ENCODE measurements around the gene ITGA11. TPM values are rescaled to one million over a fixed set of nuclear protein-coding genes. Genes with fewer than 3 reads are reported as not detected.

Gene ITGA11
- polyA plus RNA-seq, 1 of the 3 experiments (the other 2 are of a cell fraction): 0.49 TPM

DNA sequence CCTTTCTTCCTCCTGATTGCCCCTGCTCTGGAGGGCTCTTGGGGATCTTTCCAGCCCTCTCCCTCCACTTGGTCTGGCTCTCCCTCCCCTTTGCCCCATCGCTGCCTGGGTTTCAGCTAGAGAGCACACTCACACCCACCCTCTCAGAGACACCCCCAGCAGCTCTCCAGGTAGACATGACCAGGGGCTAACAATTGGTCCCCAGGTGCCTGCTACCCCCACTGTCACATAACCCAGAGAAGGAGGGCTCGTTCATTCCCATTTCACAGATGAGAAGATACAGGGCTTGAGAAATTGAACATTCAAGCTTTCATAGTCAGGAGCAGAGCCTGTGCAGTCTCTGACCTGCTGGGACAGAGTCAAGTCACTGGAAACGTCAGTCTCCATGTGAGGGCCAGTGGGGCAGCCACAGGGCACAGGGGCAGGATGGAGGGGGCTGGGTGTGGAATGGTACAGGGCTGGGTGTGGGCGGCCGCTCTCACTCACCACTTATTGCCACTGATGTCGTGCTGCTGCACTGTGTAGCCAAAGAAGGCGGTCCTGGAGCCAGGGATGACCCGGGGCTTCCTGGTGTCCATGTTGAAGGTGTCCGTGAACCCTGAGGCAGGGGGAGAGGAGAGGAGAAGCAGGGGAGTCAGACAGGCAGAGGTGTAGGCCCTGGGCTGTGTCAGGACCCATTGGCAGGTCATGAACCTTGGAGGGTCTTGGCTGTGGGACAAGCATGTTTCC is 29.4 kb downstream of the ITGA11 start (continued):
- TF ChIP-seq, protein P1, sequence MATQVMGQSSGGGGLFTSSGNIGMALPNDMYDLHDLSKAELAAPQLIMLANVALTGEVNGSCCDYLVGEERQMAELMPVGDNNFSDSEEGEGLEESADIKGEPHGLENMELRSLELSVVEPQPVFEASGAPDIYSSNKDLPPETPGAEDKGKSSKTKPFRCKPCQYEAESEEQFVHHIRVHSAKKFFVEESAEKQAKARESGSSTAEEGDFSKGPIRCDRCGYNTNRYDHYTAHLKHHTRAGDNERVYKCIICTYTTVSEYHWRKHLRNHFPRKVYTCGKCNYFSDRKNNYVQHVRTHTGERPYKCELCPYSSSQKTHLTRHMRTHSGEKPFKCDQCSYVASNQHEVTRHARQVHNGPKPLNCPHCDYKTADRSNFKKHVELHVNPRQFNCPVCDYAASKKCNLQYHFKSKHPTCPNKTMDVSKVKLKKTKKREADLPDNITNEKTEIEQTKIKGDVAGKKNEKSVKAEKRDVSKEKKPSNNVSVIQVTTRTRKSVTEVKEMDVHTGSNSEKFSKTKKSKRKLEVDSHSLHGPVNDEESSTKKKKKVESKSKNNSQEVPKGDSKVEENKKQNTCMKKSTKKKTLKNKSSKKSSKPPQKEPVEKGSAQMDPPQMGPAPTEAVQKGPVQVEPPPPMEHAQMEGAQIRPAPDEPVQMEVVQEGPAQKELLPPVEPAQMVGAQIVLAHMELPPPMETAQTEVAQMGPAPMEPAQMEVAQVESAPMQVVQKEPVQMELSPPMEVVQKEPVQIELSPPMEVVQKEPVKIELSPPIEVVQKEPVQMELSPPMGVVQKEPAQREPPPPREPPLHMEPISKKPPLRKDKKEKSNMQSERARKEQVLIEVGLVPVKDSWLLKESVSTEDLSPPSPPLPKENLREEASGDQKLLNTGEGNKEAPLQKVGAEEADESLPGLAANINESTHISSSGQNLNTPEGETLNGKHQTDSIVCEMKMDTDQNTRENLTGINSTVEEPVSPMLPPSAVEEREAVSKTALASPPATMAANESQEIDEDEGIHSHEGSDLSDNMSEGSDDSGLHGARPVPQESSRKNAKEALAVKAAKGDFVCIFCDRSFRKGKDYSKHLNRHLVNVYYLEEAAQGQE (IDR thresholded peaks at IDR 0.05; ENCODE audit: low read depth, low read length): no peak
- TF ChIP-seq GATA2 (CRISPR knock-in tag; IDR thresholded peaks at IDR 0.05) (no peak), TEAD4 (IDR thresholded peaks at IDR 0.05; ENCODE audit: borderline replicate concordance, insufficient read depth) (no peak), TCF12 (IDR thresholded peaks at IDR 0.05) (no peak), SIN3A (IDR thresholded peaks at IDR 0.05; ENCODE audit: borderline replicate concordance, low read depth, low read length) (no peak)

DNA sequence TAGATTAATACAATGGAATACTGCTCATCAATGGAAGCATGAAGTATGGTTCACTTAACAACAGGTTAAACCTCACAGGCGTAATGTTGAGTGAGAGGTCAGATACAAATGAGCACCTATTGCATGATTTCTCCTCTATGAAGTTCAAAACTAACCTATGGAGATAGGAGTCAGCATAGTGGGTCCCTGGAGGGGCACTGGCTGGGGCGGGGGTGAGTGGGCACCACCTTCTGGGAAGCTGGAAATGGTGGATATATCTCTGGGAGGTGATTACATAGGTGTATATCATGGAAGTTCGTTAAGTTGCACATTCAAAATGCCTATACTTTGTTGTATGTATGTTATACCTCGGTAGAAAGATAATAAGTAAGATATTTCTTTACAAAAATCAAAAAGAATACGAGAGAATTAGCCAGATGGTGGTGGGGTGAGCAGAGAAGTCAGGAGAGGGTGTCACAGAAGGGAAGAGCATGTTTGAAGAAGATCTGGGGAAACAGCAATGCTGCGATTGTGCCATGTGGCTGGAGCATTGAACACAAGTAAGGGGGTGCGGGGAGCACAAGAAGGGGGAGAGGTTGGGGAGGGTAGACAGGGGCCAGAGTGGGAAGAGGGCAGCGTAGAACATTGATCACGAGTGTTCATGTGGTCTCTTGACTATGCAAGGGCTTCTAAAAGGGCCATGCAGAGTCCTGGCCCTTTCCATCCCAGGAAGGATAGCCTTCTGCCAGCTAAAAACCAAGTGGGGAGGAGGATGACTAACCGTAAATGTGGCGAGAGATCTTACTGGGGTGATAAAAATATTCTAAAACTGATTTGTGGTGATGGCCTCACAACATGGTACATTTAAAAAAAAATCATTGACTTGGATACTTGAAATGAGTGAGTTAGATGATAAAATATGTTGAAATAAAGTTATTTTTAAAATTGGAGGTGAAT is 30.2 kb downstream of the ITGA11 start:
- H2AFZ ChIP-seq (ENCODE audit: low read depth): no peak overlapping the region
- H3K4me1 ChIP-seq (ENCODE audit: control insufficient read depth in 1 of 2, insufficient read depth in 2 of 2, low read depth in 1 of 2, low read length in 1 of 2): no peaks in the 10 kb centered on the region
- H3K9me3 ChIP-seq: no peaks in the 10 kb centered on the region
- H3K4me3 ChIP-seq (ENCODE audit: low read depth in 2 of 2, low read length in 1 of 2): no peak overlapping the region
- TF ChIP-seq FOXJ3 (CRISPR knock-in tag; IDR thresholded peaks at IDR 0.05): no peak
- no peak for TF ChIP-seq GABPA (IDR thresholded peaks at IDR 0.05; ENCODE audit: low read depth)
- no peak for TF ChIP-seq RAD21 (IDR thresholded peaks at IDR 0.05; ENCODE audit: low read length)
- no peak for TF ChIP-seq USF2 (IDR thresholded peaks at IDR 0.05; ENCODE audit: borderline replicate concordance, low read depth, low read length)
- no peak for TF ChIP-seq TAF1 (IDR thresholded peaks at IDR 0.05; ENCODE audit: borderline replicate concordance, low read depth, low read length)
- no peak for TF ChIP-seq EZH2phosphoT487 (IDR thresholded peaks at IDR 0.05; ENCODE audit: borderline replicate concordance, low read depth)
- TF ChIP-seq JUND (IDR thresholded peaks at IDR 0.05): no peak
- TF ChIP-seq, protein P2, sequence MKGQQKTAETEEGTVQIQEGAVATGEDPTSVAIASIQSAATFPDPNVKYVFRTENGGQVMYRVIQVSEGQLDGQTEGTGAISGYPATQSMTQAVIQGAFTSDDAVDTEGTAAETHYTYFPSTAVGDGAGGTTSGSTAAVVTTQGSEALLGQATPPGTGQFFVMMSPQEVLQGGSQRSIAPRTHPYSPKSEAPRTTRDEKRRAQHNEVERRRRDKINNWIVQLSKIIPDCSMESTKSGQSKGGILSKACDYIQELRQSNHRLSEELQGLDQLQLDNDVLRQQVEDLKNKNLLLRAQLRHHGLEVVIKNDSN (IDR thresholded peaks at IDR 0.05; ENCODE audit: borderline replicate concordance, low read depth): no peak
- TF ChIP-seq MXI1 (IDR thresholded peaks at IDR 0.05; ENCODE audit: low read depth, low read length): no peak
- no peak for TF ChIP-seq TCF12 (IDR thresholded peaks at IDR 0.05)
- TF ChIP-seq SMC3 (IDR thresholded peaks at IDR 0.05; ENCODE audit: low read depth, low read length): no peak
- H3K27me3 ChIP-seq (ENCODE audit: insufficient read depth): no peaks in the 10 kb centered on the region
- H3K4me2 ChIP-seq: no peak overlapping the region
- 0 out of 2 replicates have a peak, but pooled peaks cover 3% of the 10 kb centered on the region for H3K9me2 ChIP-seq
- no peaks in the 10 kb centered on the region for H3K79me2 ChIP-seq (ENCODE audit: insufficient read depth)
- H4K20me1 ChIP-seq (ENCODE audit: insufficient read depth): no peaks in the 10 kb centered on the region
- no peaks in the 10 kb centered on the region for H3K36me3 ChIP-seq (replicated peaks in 1 of 2; ENCODE audit: control insufficient read depth in 1 of 2, insufficient read depth in 2 of 2, low read length in 1 of 2)
- ChIA-PET POLR2A (no interaction called here), CTCF (interaction anchor here (1.0 kb wide), 1 partner anchor 148 kb away, joined by 3 read pairs; no protein-coding TSS in a partner anchor)
- H3K9ac ChIP-seq: no peak overlapping the region
- no peak for DNase-seq
- no peaks in the 10 kb centered on the region for H3F3A ChIP-seq (replicated peaks; ENCODE audit: insufficient read depth)
- 72% methylated on average over 10 of the region's 11 CpGs for WGBS (ENCODE audit: low lambda C conversion rate)
- no peak overlapping the region for H3K27ac ChIP-seq (ENCODE audit: low read depth in 2 of 2, low read length in 1 of 2)

Data from SK-N-SH (cell line).